ENCODE results near the gene SLX4IP. TPM values are rescaled to one million over a fixed set of nuclear protein-coding genes. Genes with fewer than 3 reads are reported as not detected.

Gene SLX4IP
- total and polyA plus RNA-seq, 2 donors (not counting 1 experiment from before 2014, with no cell fraction given), result 1.9 to 8.1 TPM

GRCh38 chr20:10419550-10420133, 15.5 kb upstream of the SLX4IP start:
- DNase-seq (ENCODE audit: low read depth in 2 of 2), result peak; percentile 12 to 66
- Histone ChIP-seq H2AFZ (ENCODE audit: low read length) (no peak overlapping the region), H3K27me3 (ENCODE audit: control insufficient read depth, insufficient read depth, low read length) (no peaks in the 10 kb centered on the region), H3K36me3 (ENCODE audit: control insufficient read depth, insufficient read depth, low read length) (peaks cover 2% of the 10 kb centered on the region), H3K79me2 (ENCODE audit: control insufficient read depth, insufficient read depth, low read length) (peaks cover 5% of the 10 kb centered on the region), H4K20me1 (ENCODE audit: control insufficient read depth, extremely low read depth, insufficient read depth, low read length) (no peaks in the 10 kb centered on the region), H3K4me3 (replicated peaks in 1 of 4; ENCODE audit: control extremely low read depth in 1 of 4, insufficient read depth in 1 of 4, low read depth in 3 of 4, low read length in 4 of 4) (no peak overlapping the region), H3K4me2 (ENCODE audit: extremely low read depth, insufficient read depth, low read length) (no peak overlapping the region), H3K27ac (ENCODE audit: insufficient read depth, low read length) (no peak overlapping the region), H3K9ac (ENCODE audit: insufficient read depth, low read length) (no peak overlapping the region), H3K9me3 (ENCODE audit: control insufficient read depth, insufficient read depth, low read depth, low read length) (no peaks in the 10 kb centered on the region), H3K4me1 (ENCODE audit: control insufficient read depth, extremely low read depth, insufficient read depth, low read length) (no peaks in the 10 kb centered on the region)
- TF ChIP-seq CTCF (conservative IDR thresholded peaks at IDR 0.05 in 1 of 2, IDR thresholded peaks at IDR 0.05 in 1 of 2; ENCODE audit: low read depth in 1 of 2, low read length in 2 of 2), result no peak
- TF ChIP-seq EZH2 (IDR thresholded peaks at IDR 0.05; ENCODE audit: low read length, missing control alignments), result no peak

GRCh38 chr20:10423735-10424134, 11.4 kb upstream of the SLX4IP start:
- H3K36me3 ChIP-seq (ENCODE audit: control insufficient read depth, insufficient read depth, low read length), result peaks cover 2% of the 10 kb centered on the region
- no peak overlapping the region for H3K27ac ChIP-seq (ENCODE audit: insufficient read depth, low read length)
- no peak overlapping the region for H2AFZ ChIP-seq (ENCODE audit: low read length)
- TF ChIP-seq CTCF (conservative IDR thresholded peaks at IDR 0.05 in 1 of 2, IDR thresholded peaks at IDR 0.05 in 1 of 2; ENCODE audit: low read depth in 1 of 2, low read length in 2 of 2) (no peak), EZH2 (IDR thresholded peaks at IDR 0.05; ENCODE audit: low read length, missing control alignments) (no peak)
- no peaks in the 10 kb centered on the region for H3K4me1 ChIP-seq (ENCODE audit: control insufficient read depth, extremely low read depth, insufficient read depth, low read length)
- no peak overlapping the region for H3K9ac ChIP-seq (ENCODE audit: insufficient read depth, low read length)
- H3K27me3 ChIP-seq (ENCODE audit: control insufficient read depth, insufficient read depth, low read length), result no peaks in the 10 kb centered on the region
- no peaks in the 10 kb centered on the region for H4K20me1 ChIP-seq (ENCODE audit: control insufficient read depth, extremely low read depth, insufficient read depth, low read length)
- no peaks in the 10 kb centered on the region for H3K9me3 ChIP-seq (ENCODE audit: control insufficient read depth, insufficient read depth, low read depth, low read length)
- H3K4me3 ChIP-seq (replicated peaks in 1 of 4; ENCODE audit: control extremely low read depth in 1 of 4, insufficient read depth in 1 of 4, low read depth in 3 of 4, low read length in 4 of 4), result no peak overlapping the region
- peaks cover 18% of the 10 kb centered on the region for H3K79me2 ChIP-seq (ENCODE audit: control insufficient read depth, insufficient read depth, low read length)
- no peak for DNase-seq (ENCODE audit: low read depth in 2 of 2)
- H3K4me2 ChIP-seq (ENCODE audit: extremely low read depth, insufficient read depth, low read length), result no peak overlapping the region

GRCh38 chr20:10427060-10427692, 7.9 kb upstream of the SLX4IP start:
- Histone ChIP-seq H3K79me2 (ENCODE audit: control insufficient read depth, insufficient read depth, low read length) (peaks cover 44% of the 10 kb centered on the region), H3K9me3 (ENCODE audit: control insufficient read depth, insufficient read depth, low read depth, low read length) (no peaks in the 10 kb centered on the region), H3K4me1 (ENCODE audit: control insufficient read depth, extremely low read depth, insufficient read depth, low read length) (no peaks in the 10 kb centered on the region), H3K4me3 (replicated peaks in 1 of 4; ENCODE audit: control extremely low read depth in 1 of 4, insufficient read depth in 1 of 4, low read depth in 3 of 4, low read length in 4 of 4) (no peak overlapping the region), H3K27ac (ENCODE audit: insufficient read depth, low read length) (no peak overlapping the region), H3K27me3 (ENCODE audit: control insufficient read depth, insufficient read depth, low read length) (no peaks in the 10 kb centered on the region), H3K4me2 (ENCODE audit: extremely low read depth, insufficient read depth, low read length) (no peak overlapping the region), H3K36me3 (ENCODE audit: control insufficient read depth, insufficient read depth, low read length) (no peaks in the 10 kb centered on the region), H3K9ac (ENCODE audit: insufficient read depth, low read length) (no peak overlapping the region), H4K20me1 (ENCODE audit: control insufficient read depth, extremely low read depth, insufficient read depth, low read length) (no peaks in the 10 kb centered on the region), H2AFZ (ENCODE audit: low read length) (no peak overlapping the region)
- peak; percentile 65 to 85 for DNase-seq (ENCODE audit: low read depth in 2 of 2)
- TF ChIP-seq EZH2 (IDR thresholded peaks at IDR 0.05; ENCODE audit: low read length, missing control alignments), result no peak
- peak; percentile 86 to 94 for TF ChIP-seq CTCF (conservative IDR thresholded peaks at IDR 0.05 in 1 of 2, IDR thresholded peaks at IDR 0.05 in 1 of 2; ENCODE audit: low read depth in 1 of 2, low read length in 2 of 2)
